Measurements from ENCODE around the gene PPFIA2.

The PPFIA2 gene

DNA sequence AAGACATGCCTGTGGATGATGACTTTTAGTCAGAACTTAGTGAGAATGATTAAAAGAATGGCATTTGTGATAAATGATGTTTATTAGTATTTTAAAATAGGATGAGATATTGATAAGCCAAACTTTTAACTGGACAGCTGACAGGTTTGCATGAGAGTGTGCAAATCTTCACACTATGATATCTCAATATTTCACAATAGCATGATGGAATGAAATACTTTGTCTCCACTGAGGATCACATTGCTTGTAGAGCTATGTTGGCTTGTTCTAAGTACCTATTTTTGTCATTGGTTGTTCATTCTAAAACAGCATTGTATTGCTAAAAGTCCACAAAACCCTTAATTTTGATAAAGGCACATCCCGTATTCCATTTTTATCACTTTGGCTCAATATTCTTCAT, 359.1 kb downstream of the PPFIA2 start:
- H3K27ac ChIP-seq (ENCODE audit: low read depth, low read length) = no peak overlapping the region

GRCh38 chr12:81395431-81395830, 363.7 kb downstream of the PPFIA2 start:
- no peaks in the 10 kb centered on the region for H3K27me3 ChIP-seq (ENCODE audit: insufficient read depth, low read length)
- no peak overlapping the region for H3K4me3 ChIP-seq (ENCODE audit: low read depth, low read length)
- H3K4me1 ChIP-seq (ENCODE audit: control insufficient read depth, insufficient read depth, low read length, unreplicated experiment) = no peaks in the 10 kb centered on the region
- H2AFZ ChIP-seq (ENCODE audit: low read length, unreplicated experiment) = no peak overlapping the region
- H3K79me2 ChIP-seq (ENCODE audit: control insufficient read depth, insufficient read depth, low read length, unreplicated experiment) = no peaks in the 10 kb centered on the region
- no peaks in the 10 kb centered on the region for H3K36me3 ChIP-seq (ENCODE audit: insufficient read depth, low read length)
- no peak overlapping the region for H3K27ac ChIP-seq (ENCODE audit: low read depth, low read length)

More for the DNA sequence above, 359.1 kb downstream of the PPFIA2 start:
- Histone ChIP-seq H3K36me3 (ENCODE audit: insufficient read depth, low read length) (no peaks in the 10 kb centered on the region), H3K4me3 (ENCODE audit: low read depth, low read length) (no peak overlapping the region), H3K79me2 (ENCODE audit: control insufficient read depth, insufficient read depth, low read length, unreplicated experiment) (no peaks in the 10 kb centered on the region), H2AFZ (ENCODE audit: low read length, unreplicated experiment) (no peak overlapping the region), H3K4me1 (ENCODE audit: control insufficient read depth, insufficient read depth, low read length, unreplicated experiment) (no peaks in the 10 kb centered on the region), H3K27me3 (ENCODE audit: insufficient read depth, low read length) (no peaks in the 10 kb centered on the region)

DNA sequence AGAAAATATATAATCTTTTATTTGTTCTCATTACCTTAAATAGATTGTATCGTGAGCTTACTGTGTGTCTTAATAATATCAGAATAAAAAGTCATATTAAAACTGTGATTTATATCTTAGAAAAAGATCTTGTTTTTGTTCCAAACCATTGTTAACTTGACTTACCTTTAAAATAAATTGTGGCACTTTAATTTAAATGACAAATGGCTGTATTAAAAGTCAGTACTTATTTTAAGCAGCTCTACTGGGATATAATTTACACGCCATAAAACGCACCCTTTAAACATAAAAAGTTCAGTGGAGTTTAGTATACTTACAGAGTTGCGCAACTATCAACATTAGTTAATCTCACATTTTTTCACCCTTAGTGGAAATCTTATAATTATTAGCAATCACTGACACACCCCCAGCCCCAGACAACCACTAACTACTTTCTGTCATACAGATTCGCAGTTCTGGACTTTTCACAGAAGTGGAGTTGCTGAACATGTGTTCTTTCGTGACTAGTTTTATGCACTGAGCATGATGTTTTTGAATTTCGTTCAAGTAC, 369.5 kb downstream of the PPFIA2 start:
- H2AFZ ChIP-seq (ENCODE audit: low read length, unreplicated experiment) = no peak overlapping the region
- no peaks in the 10 kb centered on the region for H3K4me1 ChIP-seq (ENCODE audit: control insufficient read depth, insufficient read depth, low read length, unreplicated experiment)
- H3K79me2 ChIP-seq (ENCODE audit: control insufficient read depth, insufficient read depth, low read length, unreplicated experiment) = no peaks in the 10 kb centered on the region
- no peaks in the 10 kb centered on the region for H3K27me3 ChIP-seq (ENCODE audit: insufficient read depth, low read length)
- H3K27ac ChIP-seq (ENCODE audit: low read depth, low read length) = no peak overlapping the region
- no peak overlapping the region for H3K4me3 ChIP-seq (ENCODE audit: low read depth, low read length)
- no peaks in the 10 kb centered on the region for H3K36me3 ChIP-seq (ENCODE audit: insufficient read depth, low read length)

GRCh38 chr12:81386101-81386500, 373.0 kb downstream of the PPFIA2 start:
- H3K4me3 ChIP-seq (ENCODE audit: low read depth, low read length) = no peak overlapping the region
- no peak overlapping the region for H3K27ac ChIP-seq (ENCODE audit: low read depth, low read length)
- H3K4me1 ChIP-seq (ENCODE audit: control insufficient read depth, insufficient read depth, low read length, unreplicated experiment) = no peaks in the 10 kb centered on the region
- no peaks in the 10 kb centered on the region for H3K79me2 ChIP-seq (ENCODE audit: control insufficient read depth, insufficient read depth, low read length, unreplicated experiment)
- no peaks in the 10 kb centered on the region for H3K36me3 ChIP-seq (ENCODE audit: insufficient read depth, low read length)
- H2AFZ ChIP-seq (ENCODE audit: low read length, unreplicated experiment) = no peak overlapping the region
- no peaks in the 10 kb centered on the region for H3K27me3 ChIP-seq (ENCODE audit: insufficient read depth, low read length)

DNA sequence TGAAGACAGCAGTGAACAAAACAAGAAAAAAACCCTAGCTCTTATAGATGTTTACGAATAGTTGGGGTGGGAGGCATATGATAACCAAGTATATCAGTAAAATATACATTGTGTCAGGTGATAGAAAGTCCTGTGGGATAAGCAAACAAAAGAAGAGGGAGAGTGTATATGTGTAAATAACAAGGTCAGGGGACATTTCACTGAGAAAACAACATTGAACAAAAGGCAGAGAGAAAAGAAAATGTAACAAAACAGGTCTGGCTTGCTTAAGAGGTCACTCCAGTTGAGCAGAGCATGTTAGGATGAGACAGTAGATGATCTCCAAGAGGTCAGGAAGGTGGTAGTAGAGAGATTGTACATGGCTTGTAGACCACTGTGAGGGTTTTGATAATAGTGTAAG, 377.2 kb downstream of the PPFIA2 start:
- Histone ChIP-seq H3K27ac (ENCODE audit: low read depth, low read length) (no peak overlapping the region), H2AFZ (ENCODE audit: low read length, unreplicated experiment) (no peak overlapping the region), H3K27me3 (ENCODE audit: insufficient read depth, low read length) (no peaks in the 10 kb centered on the region), H3K4me1 (ENCODE audit: control insufficient read depth, insufficient read depth, low read length, unreplicated experiment) (no peaks in the 10 kb centered on the region), H3K36me3 (ENCODE audit: insufficient read depth, low read length) (no peaks in the 10 kb centered on the region), H3K4me3 (ENCODE audit: low read depth, low read length) (no peak overlapping the region), H3K79me2 (ENCODE audit: control insufficient read depth, insufficient read depth, low read length, unreplicated experiment) (no peaks in the 10 kb centered on the region)

DNA sequence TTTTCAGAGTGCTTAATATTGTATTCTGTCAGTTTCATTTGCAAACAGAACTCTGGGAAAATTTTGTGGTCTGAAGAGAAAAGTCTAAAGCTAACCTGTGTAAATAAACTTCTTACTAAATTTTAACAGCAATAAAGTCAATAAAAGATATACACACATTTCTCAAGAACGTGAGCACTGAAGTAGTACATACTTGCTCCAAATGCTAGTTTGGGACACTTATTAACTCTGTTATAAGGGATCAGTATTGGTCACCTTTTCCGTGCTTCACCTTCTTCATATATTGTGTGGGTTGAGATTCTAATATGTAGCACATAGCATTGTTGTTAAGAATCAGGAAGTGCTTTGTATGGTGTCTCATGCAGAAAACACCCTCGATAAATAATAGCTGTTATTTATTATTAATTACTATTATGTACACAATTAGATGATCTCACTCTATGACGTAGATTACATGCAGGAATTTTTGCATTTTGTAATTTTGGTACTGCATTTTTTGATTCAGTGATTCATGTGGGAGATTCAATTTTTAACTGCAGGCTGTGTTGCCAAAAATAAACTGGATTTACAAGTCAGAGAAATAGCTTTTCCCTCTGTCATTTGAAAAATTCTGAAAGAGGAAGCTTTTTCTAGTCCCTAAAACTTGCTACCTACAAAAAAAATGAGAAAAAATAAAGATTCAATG, 380.4 kb downstream of the PPFIA2 start:
- H2AFZ ChIP-seq (ENCODE audit: low read length, unreplicated experiment) = no peak overlapping the region
- H3K79me2 ChIP-seq (ENCODE audit: control insufficient read depth, insufficient read depth, low read length, unreplicated experiment) = no peaks in the 10 kb centered on the region
- no peak overlapping the region for H3K27ac ChIP-seq (ENCODE audit: low read depth, low read length)
- H3K27me3 ChIP-seq (ENCODE audit: insufficient read depth, low read length) = no peaks in the 10 kb centered on the region
- no peak overlapping the region for H3K4me3 ChIP-seq (ENCODE audit: low read depth, low read length)
- H3K36me3 ChIP-seq (ENCODE audit: insufficient read depth, low read length) = no peaks in the 10 kb centered on the region
- H3K4me1 ChIP-seq (ENCODE audit: control insufficient read depth, insufficient read depth, low read length, unreplicated experiment) = no peaks in the 10 kb centered on the region

DNA sequence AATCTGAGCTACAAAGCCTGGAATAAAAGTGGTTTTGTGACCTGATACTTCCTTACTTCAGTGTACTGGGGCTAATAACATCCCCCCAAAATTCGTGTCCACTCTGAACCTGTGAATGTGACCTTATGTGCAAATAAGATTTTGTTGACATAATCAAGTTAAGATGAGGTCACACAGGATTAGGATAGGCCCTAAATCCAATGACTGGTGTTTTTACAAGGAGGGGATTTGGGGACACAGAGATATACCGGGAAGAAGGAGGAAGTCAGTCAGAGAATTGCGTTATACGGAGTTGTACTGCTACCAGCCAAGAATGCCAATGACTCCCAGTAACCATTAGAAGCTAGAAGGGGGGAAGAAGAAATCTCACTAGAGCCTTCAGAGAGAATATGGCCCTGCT, 381.4 kb downstream of the PPFIA2 start:
- H3K4me3 ChIP-seq (ENCODE audit: low read depth, low read length) = no peak overlapping the region
- H3K36me3 ChIP-seq (ENCODE audit: insufficient read depth, low read length) = no peaks in the 10 kb centered on the region
- H2AFZ ChIP-seq (ENCODE audit: low read length, unreplicated experiment) = no peak overlapping the region
- no peaks in the 10 kb centered on the region for H3K79me2 ChIP-seq (ENCODE audit: control insufficient read depth, insufficient read depth, low read length, unreplicated experiment)
- no peaks in the 10 kb centered on the region for H3K27me3 ChIP-seq (ENCODE audit: insufficient read depth, low read length)
- H3K4me1 ChIP-seq (ENCODE audit: control insufficient read depth, insufficient read depth, low read length, unreplicated experiment) = no peaks in the 10 kb centered on the region
- H3K27ac ChIP-seq (ENCODE audit: low read depth, low read length) = no peak overlapping the region

- no peaks in the 10 kb centered on the region for H3K79me2 ChIP-seq (ENCODE audit: control insufficient read depth, insufficient read depth, low read length, unreplicated experiment)
- no peak overlapping the region for H3K4me3 ChIP-seq (ENCODE audit: low read depth, low read length)
- H3K27me3 ChIP-seq (ENCODE audit: insufficient read depth, low read length) = no peaks in the 10 kb centered on the region
- no peak overlapping the region for H3K27ac ChIP-seq (ENCODE audit: low read depth, low read length)
- H3K4me1 ChIP-seq (ENCODE audit: control insufficient read depth, insufficient read depth, low read length, unreplicated experiment) = no peaks in the 10 kb centered on the region
- H3K36me3 ChIP-seq (ENCODE audit: insufficient read depth, low read length) = no peaks in the 10 kb centered on the region
- H2AFZ ChIP-seq (ENCODE audit: low read length, unreplicated experiment) = no peak overlapping the region
Measured at GRCh38 chr12:81375969-81376368, 383.2 kb downstream of the PPFIA2 start.

DNA sequence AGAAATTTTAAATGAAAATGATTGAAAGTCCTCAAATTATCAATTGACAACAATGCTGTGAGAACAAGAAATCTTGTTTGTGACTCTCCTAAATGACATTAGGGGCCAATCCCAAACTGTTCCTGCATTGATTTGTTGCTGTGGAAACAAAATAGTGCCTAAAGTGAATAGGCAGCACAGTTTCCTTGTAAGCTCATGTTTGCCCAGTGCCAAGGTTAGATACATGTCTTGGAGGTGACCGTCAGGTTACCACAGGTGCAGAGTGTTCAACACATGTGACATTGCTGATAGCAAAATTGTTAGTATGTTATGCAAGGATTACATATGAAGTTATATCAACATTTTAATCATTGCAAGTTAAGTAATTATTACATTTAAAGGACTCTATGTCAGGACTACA, 388.7 kb downstream of the PPFIA2 start:
- Histone ChIP-seq H3K27me3 (ENCODE audit: insufficient read depth, low read length) (no peaks in the 10 kb centered on the region), H3K4me3 (ENCODE audit: low read depth, low read length) (no peak overlapping the region), H3K36me3 (ENCODE audit: insufficient read depth, low read length) (no peaks in the 10 kb centered on the region), H3K4me1 (ENCODE audit: control insufficient read depth, insufficient read depth, low read length, unreplicated experiment) (no peaks in the 10 kb centered on the region), H3K79me2 (ENCODE audit: control insufficient read depth, insufficient read depth, low read length, unreplicated experiment) (no peaks in the 10 kb centered on the region), H3K27ac (ENCODE audit: low read depth, low read length) (no peak overlapping the region), H2AFZ (ENCODE audit: low read length, unreplicated experiment) (no peak overlapping the region)

DNA sequence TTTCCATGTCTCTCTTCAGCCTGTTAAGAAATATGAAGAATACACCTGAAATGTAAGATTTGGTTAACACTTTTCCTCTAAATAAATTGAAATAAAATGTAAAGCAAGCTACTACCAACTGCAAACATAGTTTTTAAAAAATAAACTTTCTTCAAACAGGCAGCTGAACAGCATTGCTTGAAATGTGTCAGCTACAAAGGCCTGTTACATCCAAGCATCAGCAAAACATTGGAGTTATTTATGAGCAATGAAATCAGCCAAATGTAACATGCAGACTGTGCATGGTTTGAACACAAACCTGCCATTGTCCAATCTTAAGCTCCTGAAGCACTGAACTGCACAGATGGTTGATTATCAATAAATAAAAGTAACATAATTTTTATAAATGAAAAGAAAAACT, 390.0 kb downstream of the PPFIA2 start:
- Histone ChIP-seq H2AFZ (ENCODE audit: low read length, unreplicated experiment) (no peak overlapping the region), H3K27ac (ENCODE audit: low read depth, low read length) (no peak overlapping the region), H3K79me2 (ENCODE audit: control insufficient read depth, insufficient read depth, low read length, unreplicated experiment) (no peaks in the 10 kb centered on the region), H3K4me3 (ENCODE audit: low read depth, low read length) (no peak overlapping the region), H3K36me3 (ENCODE audit: insufficient read depth, low read length) (no peaks in the 10 kb centered on the region), H3K27me3 (ENCODE audit: insufficient read depth, low read length) (no peaks in the 10 kb centered on the region), H3K4me1 (ENCODE audit: control insufficient read depth, insufficient read depth, low read length, unreplicated experiment) (no peaks in the 10 kb centered on the region)

- Histone ChIP-seq H3K79me2 (ENCODE audit: control insufficient read depth, insufficient read depth, low read length, unreplicated experiment) (no peaks in the 10 kb centered on the region), H2AFZ (ENCODE audit: low read length, unreplicated experiment) (no peak overlapping the region), H3K27me3 (ENCODE audit: insufficient read depth, low read length) (no peaks in the 10 kb centered on the region), H3K36me3 (ENCODE audit: insufficient read depth, low read length) (no peaks in the 10 kb centered on the region), H3K4me3 (ENCODE audit: low read depth, low read length) (no peak overlapping the region), H3K4me1 (ENCODE audit: control insufficient read depth, insufficient read depth, low read length, unreplicated experiment) (no peaks in the 10 kb centered on the region), H3K27ac (ENCODE audit: low read depth, low read length) (no peak overlapping the region)
Measured at GRCh38 chr12:81365284-81365683, 393.9 kb downstream of the PPFIA2 start.

Measured in ACC112 (cell line).